ENCODE measurements around the gene LRRC75A.
"Not testable (repeated sequence)": the region's sequence is repeated elsewhere in the genome, so short reads cannot be mapped to it uniquely, and the experiment has no call there.

LRRC75A gene

GRCh38 chr17:16460796-16461605 is 31.0 kb downstream of the LRRC75A start:
- no peak overlapping the region for H3K27ac ChIP-seq (ENCODE audit: low read depth, low read length)
- peaks cover 13% of the 10 kb centered on the region for H3K4me1 ChIP-seq (ENCODE audit: insufficient read depth, low read length)
- no peak overlapping the region for H3K9ac ChIP-seq (ENCODE audit: low read depth, low read length)
- H3K9me3 ChIP-seq (ENCODE audit: insufficient read depth, low read depth, low read length): no peaks in the 10 kb centered on the region
- peaks cover 4% of the 10 kb centered on the region; the same call in 1 of the 2 replicates for H3K36me3 ChIP-seq (ENCODE audit: insufficient read depth, low read length)
- 94% methylated on average over 17 of the region's 17 CpGs for WGBS
- no peaks in the 10 kb centered on the region for H3K27me3 ChIP-seq (ENCODE audit: insufficient read depth, low read length)
- H3K4me3 ChIP-seq (ENCODE audit: low read length): no peak overlapping the region

GRCh38 chr17:16459855-16460550 is 32.0 kb downstream of the LRRC75A start:
- Histone ChIP-seq H3K9me3 (ENCODE audit: insufficient read depth, low read depth, low read length) (no peaks in the 10 kb centered on the region), H3K9ac (ENCODE audit: low read depth, low read length) (no peak overlapping the region), H3K27ac (ENCODE audit: low read depth, low read length) (no peak overlapping the region), H3K4me1 (ENCODE audit: insufficient read depth, low read length) (peaks cover 13% of the 10 kb centered on the region), H3K4me3 (ENCODE audit: low read length) (no peak overlapping the region), H3K36me3 (ENCODE audit: insufficient read depth, low read length) (peaks cover 4% of the 10 kb centered on the region; the same call in 1 of the 2 replicates), H3K27me3 (ENCODE audit: insufficient read depth, low read length) (no peaks in the 10 kb centered on the region)
- WGBS: 71% methylated on average over 5 of the region's 5 CpGs

- Histone ChIP-seq H3K4me3 (ENCODE audit: low read length) (no peak overlapping the region), H3K27me3 (ENCODE audit: insufficient read depth, low read length) (no peaks in the 10 kb centered on the region), H3K9me3 (ENCODE audit: insufficient read depth, low read depth, low read length) (no peaks in the 10 kb centered on the region), H3K36me3 (ENCODE audit: insufficient read depth, low read length) (peaks cover 4% of the 10 kb centered on the region; the same call in 1 of the 2 replicates), H3K9ac (ENCODE audit: low read depth, low read length) (no peak overlapping the region), H3K27ac (ENCODE audit: low read depth, low read length) (no peak overlapping the region), H3K4me1 (ENCODE audit: insufficient read depth, low read length) (peaks cover 13% of the 10 kb centered on the region)
- WGBS: 79% methylated on average over 11 of the region's 11 CpGs
Measured at GRCh38 chr17:16459271-16459670, 32.7 kb downstream of the LRRC75A start.

GRCh38 chr17:16456742-16457316 is 35.2 kb downstream of the LRRC75A start:
- H3K9ac ChIP-seq (ENCODE audit: low read depth, low read length): no peak overlapping the region
- no peak overlapping the region for H3K27ac ChIP-seq (ENCODE audit: low read depth, low read length)
- peaks cover under 1% of the 10 kb centered on the region; the same call in 1 of the 2 replicates for H3K36me3 ChIP-seq (ENCODE audit: insufficient read depth, low read length)
- no peaks in the 10 kb centered on the region for H3K9me3 ChIP-seq (ENCODE audit: insufficient read depth, low read depth, low read length)
- H3K4me3 ChIP-seq (ENCODE audit: low read length): no peak overlapping the region
- H3K4me1 ChIP-seq (ENCODE audit: insufficient read depth, low read length): peaks cover 13% of the 10 kb centered on the region
- WGBS: 85% methylated on average over 9 of the region's 9 CpGs
- no peaks in the 10 kb centered on the region for H3K27me3 ChIP-seq (ENCODE audit: insufficient read depth, low read length)

GRCh38 chr17:16455997-16456741 is 35.8 kb downstream of the LRRC75A start:
- no peak overlapping the region for H3K4me3 ChIP-seq (ENCODE audit: low read length)
- WGBS: 80% methylated on average over 5 of the region's 5 CpGs
- H3K27me3 ChIP-seq (ENCODE audit: insufficient read depth, low read length): no peaks in the 10 kb centered on the region
- H3K27ac ChIP-seq (ENCODE audit: low read depth, low read length): no peak overlapping the region
- no peak overlapping the region for H3K9ac ChIP-seq (ENCODE audit: low read depth, low read length)
- H3K36me3 ChIP-seq (ENCODE audit: insufficient read depth, low read length): no peaks in the 10 kb centered on the region; the same call in 1 of the 2 replicates
- H3K4me1 ChIP-seq (ENCODE audit: insufficient read depth, low read length): peaks cover 13% of the 10 kb centered on the region
- H3K9me3 ChIP-seq (ENCODE audit: insufficient read depth, low read depth, low read length): no peaks in the 10 kb centered on the region

GRCh38 chr17:16453493-16453851 is 38.5 kb downstream of the LRRC75A start:
- Histone ChIP-seq H3K27ac (ENCODE audit: low read depth, low read length) (no peak overlapping the region), H3K4me3 (ENCODE audit: low read length) (no peak overlapping the region), H3K9ac (ENCODE audit: low read depth, low read length) (no peak overlapping the region), H3K4me1 (ENCODE audit: insufficient read depth, low read length) (no peaks in the 10 kb centered on the region), H3K36me3 (ENCODE audit: insufficient read depth, low read length) (peaks cover 9% of the 10 kb centered on the region), H3K27me3 (ENCODE audit: insufficient read depth, low read length) (no peaks in the 10 kb centered on the region), H3K9me3 (ENCODE audit: insufficient read depth, low read depth, low read length) (no peaks in the 10 kb centered on the region)
- 91% methylated on average over 4 of the region's 4 CpGs for WGBS

- H3K4me3 ChIP-seq (ENCODE audit: low read length); H3K9ac ChIP-seq (ENCODE audit: low read depth, low read length); H3K4me1 ChIP-seq (ENCODE audit: insufficient read depth, low read length); H3K9me3 ChIP-seq (ENCODE audit: insufficient read depth, low read depth, low read length); H3K27me3 ChIP-seq (ENCODE audit: insufficient read depth, low read length); H3K27ac ChIP-seq (ENCODE audit: low read depth, low read length): not testable (repeated sequence)
- WGBS: 83% methylated on average over 8 of the region's 8 CpGs
- H3K36me3 ChIP-seq (ENCODE audit: insufficient read depth, low read length): peaks cover 17% of the 10 kb centered on the region
Measured at GRCh38 chr17:16452268-16452667, 39.7 kb downstream of the LRRC75A start.

- H3K27ac ChIP-seq (ENCODE audit: low read depth, low read length): no peak overlapping the region
- peaks cover 29% of the 10 kb centered on the region for H3K36me3 ChIP-seq (ENCODE audit: insufficient read depth, low read length)
- WGBS: 90% methylated on average over 4 of the region's 4 CpGs
Measured at GRCh38 chr17:16450028-16450427, 42.0 kb downstream of the LRRC75A start.

GRCh38 chr17:16449121-16449570 is 42.8 kb downstream of the LRRC75A start:
- Histone ChIP-seq H3K4me3 (ENCODE audit: low read length) (no peak overlapping the region), H3K4me1 (ENCODE audit: insufficient read depth, low read length) (no peaks in the 10 kb centered on the region), H3K9ac (ENCODE audit: low read depth, low read length) (no peak overlapping the region), H3K27ac (ENCODE audit: low read depth, low read length) (no peak overlapping the region), H3K9me3 (ENCODE audit: insufficient read depth, low read depth, low read length) (no peaks in the 10 kb centered on the region), H3K27me3 (ENCODE audit: insufficient read depth, low read length) (no peaks in the 10 kb centered on the region), H3K36me3 (ENCODE audit: insufficient read depth, low read length) (peaks cover 33% of the 10 kb centered on the region)
- 93% methylated on average over 11 of the region's 11 CpGs for WGBS

More at GRCh38 chr17:16450028-16450427, 42.0 kb downstream of the LRRC75A start:
- Histone ChIP-seq H3K4me3 (ENCODE audit: low read length) (no peak overlapping the region), H3K27me3 (ENCODE audit: insufficient read depth, low read length) (no peaks in the 10 kb centered on the region), H3K4me1 (ENCODE audit: insufficient read depth, low read length) (no peaks in the 10 kb centered on the region), H3K9me3 (ENCODE audit: insufficient read depth, low read depth, low read length) (no peaks in the 10 kb centered on the region), H3K9ac (ENCODE audit: low read depth, low read length) (no peak overlapping the region)

GRCh38 chr17:16448490-16448889 is 43.5 kb downstream of the LRRC75A start:
- 96% methylated on average over 6 of the region's 6 CpGs for WGBS
- Histone ChIP-seq H3K27me3 (ENCODE audit: insufficient read depth, low read length) (no peaks in the 10 kb centered on the region), H3K9me3 (ENCODE audit: insufficient read depth, low read depth, low read length) (no peaks in the 10 kb centered on the region), H3K4me1 (ENCODE audit: insufficient read depth, low read length) (no peaks in the 10 kb centered on the region), H3K27ac (ENCODE audit: low read depth, low read length) (peak overlapping the region; percentile 13; the same call in 1 of the 2 replicates), H3K4me3 (ENCODE audit: low read length) (no peak overlapping the region), H3K9ac (ENCODE audit: low read depth, low read length) (no peak overlapping the region), H3K36me3 (ENCODE audit: insufficient read depth, low read length) (peaks cover 40% of the 10 kb centered on the region)

Data from HUES64 (cell line).